Measurements from ENCODE around the gene KRTAP6-1.

- no peak for TF ChIP-seq SMARCA5 (IDR thresholded peaks at IDR 0.05)
- no peak for TF ChIP-seq CHD1 (IDR thresholded peaks at IDR 0.05; ENCODE audit: low read depth, low read length)
- TF ChIP-seq FOS (IDR thresholded peaks at IDR 0.05; ENCODE audit: borderline replicate concordance, extremely low read depth, insufficient read length): no peak
- TF ChIP-seq MLLT1 (IDR thresholded peaks at IDR 0.05): no peak
- TF ChIP-seq SUZ12 (IDR thresholded peaks at IDR 0.05; ENCODE audit: unreplicated experiment): no peak
- TF ChIP-seq MYC (IDR thresholded peaks at IDR 0.05; ENCODE audit: insufficient read depth, insufficient read length, insufficient replicate concordance, low read length, severe bottlenecking): no peak
- no peak for TF ChIP-seq RB1 (IDR thresholded peaks at IDR 0.05; ENCODE audit: borderline replicate concordance)
- no peak for TF ChIP-seq CBX3 (IDR thresholded peaks at IDR 0.05; ENCODE audit: borderline replicate concordance, low read depth)
- no peak for TF ChIP-seq POLR2A (IDR thresholded peaks at IDR 0.05; ENCODE audit: low read depth, low read length)
- no peak for TF ChIP-seq CTCF (IDR thresholded peaks at IDR 0.05 in 2 of 3, conservative IDR thresholded peaks at IDR 0.05 in 1 of 3; ENCODE audit: control insufficient read depth in 2 of 3, extremely low read depth in 1 of 3, insufficient read depth in 1 of 3, low read depth in 3 of 3, low read length in 3 of 3)
- no peak for TF ChIP-seq RAD21 (IDR thresholded peaks at IDR 0.05; ENCODE audit: insufficient read depth, low read depth, low read length)
- TF ChIP-seq USF1 (IDR thresholded peaks at IDR 0.05; ENCODE audit: borderline replicate concordance, extremely low read length, insufficient read depth, low read depth, low read length): no peak
- no peak for TF ChIP-seq EP300 (IDR thresholded peaks at IDR 0.05; ENCODE audit: borderline replicate concordance in 1 of 2, control insufficient read depth in 1 of 2, low read depth in 2 of 2, low read length in 2 of 2)
- TF ChIP-seq POLR2AphosphoS5 (IDR thresholded peaks at IDR 0.05; ENCODE audit: low read length): no peak
Observed at GRCh38 chr21:30582870-30583269, 30.9 kb downstream of the KRTAP6-1 start.

All from GM12878 (cell line).